Astrocyte (in vitro differentiated cells and primary cell): ENCODE measurements around the gene VSTM2B. TPM values are rescaled to one million over a fixed set of nuclear protein-coding genes. Genes with fewer than 3 reads are reported as not detected.

Source experiments
- DNase-seq: peaks from one replicate; pipeline ENCODE4 v3.0.0-alpha.2; 2010; ENCODE audit warnings: low read depth
- FAIRE-seq: peaks from 2 replicates; lab custom pipeline; 2011; peaks lifted over from hg19 to GRCh38; lab: Jason Lieb, UNC
- H2AFZ ChIP-seq: 2 replicates; pipeline ENCODE4 v1.6.0; 2012; ENCODE audit warnings: low read depth, low read length, inconsistent platforms
- H3K27ac ChIP-seq: 2 replicates; pipeline ENCODE4 v1.5.1; 2011; ENCODE audit warnings: low read depth, low read length, inconsistent platforms
- H3K27me3 ChIP-seq: 2 replicates; pipeline ENCODE4 v1.6.0; 2011; ENCODE audit warnings: low read length, inconsistent platforms; ENCODE audit not compliant: insufficient read depth
- H3K36me3 ChIP-seq: 2 replicates; pipeline ENCODE4 v1.5.1; 2011; ENCODE audit warnings: low read length, inconsistent platforms; ENCODE audit not compliant: insufficient read depth
- H3K4me1 ChIP-seq: 2 replicates; pipeline ENCODE4 v1.5.1; 2011; ENCODE audit warnings: low read length, inconsistent platforms; ENCODE audit not compliant: insufficient read depth
- H3K4me2 ChIP-seq: 2 replicates; pipeline ENCODE4 v1.6.0; 2012; ENCODE audit warnings: low read length, inconsistent platforms
- H3K4me3 ChIP-seq: 2 replicates; pipeline ENCODE4 v1.5.1; 2011; ENCODE audit warnings: low read depth, mild to moderate bottlenecking, low read length, inconsistent platforms; ENCODE audit not compliant: insufficient read depth
- H3K79me2 ChIP-seq: 2 replicates; pipeline ENCODE4 v1.6.0; 2012; ENCODE audit warnings: mild to moderate bottlenecking, low read length, inconsistent platforms; ENCODE audit not compliant: insufficient read depth
- H3K9ac ChIP-seq: 2 replicates; pipeline ENCODE4 v1.6.0; 2012; ENCODE audit warnings: mild to moderate bottlenecking, low read length, inconsistent platforms
- H3K9me3 ChIP-seq: 2 replicates; pipeline ENCODE4 v1.5.1; 2012; ENCODE audit warnings: low read depth, mild to moderate bottlenecking, low read length, inconsistent platforms; ENCODE audit not compliant: insufficient read depth
- H4K20me1 ChIP-seq: 2 replicates; pipeline ENCODE4 v1.6.0; 2012; ENCODE audit warnings: low read length, inconsistent platforms; ENCODE audit not compliant: insufficient read depth
- H3K27ac Mint-ChIP-seq: one replicate; pipeline ENCODE4 v1.8.0; 2021; ENCODE audit warnings: mild to moderate bottlenecking, mixed read lengths; ENCODE audit not compliant: unreplicated experiment
- H3K27me3 Mint-ChIP-seq: one replicate; pipeline ENCODE4 v1.8.0; 2021; ENCODE audit warnings: low read depth, mixed read lengths; ENCODE audit not compliant: unreplicated experiment
- H3K36me3 Mint-ChIP-seq: one replicate; pipeline ENCODE4 v1.8.0; 2021; ENCODE audit warnings: low read depth, mixed read lengths; ENCODE audit not compliant: unreplicated experiment
- H3K4me1 Mint-ChIP-seq: one replicate; pipeline ENCODE4 v1.8.0; 2021; ENCODE audit warnings: low read depth, mixed read lengths; ENCODE audit not compliant: unreplicated experiment
- H3K4me3 Mint-ChIP-seq: one replicate; pipeline ENCODE4 v1.8.0; 2021; ENCODE audit warnings: mild to moderate bottlenecking, moderate library complexity, mixed read lengths; ENCODE audit not compliant: unreplicated experiment
- H3K9me3 Mint-ChIP-seq: one replicate; pipeline ENCODE4 v1.8.0; 2021; ENCODE audit warnings: mild to moderate bottlenecking, mixed read lengths; ENCODE audit not compliant: unreplicated experiment
- CTCF ChIP-seq: IDR thresholded peaks from 2 replicates; pipeline ENCODE4 v1.5.1; 2011; ENCODE audit warnings: low read depth, mild to moderate bottlenecking, inconsistent platforms, low read length, moderate library complexity; ENCODE audit not compliant: insufficient read depth
- EZH2 ChIP-seq: IDR thresholded peaks from 2 replicates; pipeline ENCODE4 v1.6.1; 2012; ENCODE audit warnings: mild to moderate bottlenecking, low read length, inconsistent platforms; ENCODE audit not compliant: insufficient read depth
- total RNA-seq: library from RNA; stranded (reverse); gene quantifications from 2 replicates; pipeline ENCODE4 v1.2.1, GENCODE V29; 2021

The VSTM2B gene
- total RNA-seq, 1 donor from 2014 or later, result not detected

GRCh38 chr19:29567366-29567915 lies 41.6 kb downstream of the VSTM2B start:
- H3K27me3 Mint-ChIP-seq, result peaks cover 58% of the 10 kb centered on the region
- Histone ChIP-seq H3K4me1 (no peaks in the 10 kb centered on the region), H3K36me3 (no peaks in the 10 kb centered on the region), H3K27me3 (no peaks in the 10 kb centered on the region), H3K4me2 (no peak overlapping the region), H3K27ac (no peak overlapping the region), H3K4me3 (no peak overlapping the region), H3K79me2 (no peaks in the 10 kb centered on the region), H3K9ac (no peak overlapping the region), H4K20me1 (no peaks in the 10 kb centered on the region), H3K9me3 (no peaks in the 10 kb centered on the region), H2AFZ (no peak overlapping the region)
- no peaks in the 10 kb centered on the region for H3K4me1 Mint-ChIP-seq
- FAIRE-seq (no peak), DNase-seq (no peak)
- TF ChIP-seq EZH2, result no peak
- TF ChIP-seq CTCF, result no peak
- no peaks in the 10 kb centered on the region for H3K36me3 Mint-ChIP-seq
- peaks cover 1% of the 10 kb centered on the region for H3K9me3 Mint-ChIP-seq
- no peak overlapping the region for H3K4me3 Mint-ChIP-seq
- H3K27ac Mint-ChIP-seq, result no peak overlapping the region

GRCh38 chr19:29568036-29569025 lies 42.5 kb downstream of the VSTM2B start:
- H3K27ac ChIP-seq, result no peak overlapping the region
- no peaks in the 10 kb centered on the region for H3K4me1 Mint-ChIP-seq
- no peak overlapping the region for H3K4me2 ChIP-seq
- H3K27ac Mint-ChIP-seq, result no peak overlapping the region
- H3K4me1 ChIP-seq, result no peaks in the 10 kb centered on the region
- H3K27me3 ChIP-seq, result no peaks in the 10 kb centered on the region
- TF ChIP-seq EZH2 (no peak), CTCF (no peak)
- no peak overlapping the region for H3K4me3 Mint-ChIP-seq
- no peaks in the 10 kb centered on the region for H4K20me1 ChIP-seq
- no peaks in the 10 kb centered on the region for H3K36me3 ChIP-seq
- H3K4me3 ChIP-seq, result no peak overlapping the region
- no peak overlapping the region for H3K9ac ChIP-seq
- peaks cover 1% of the 10 kb centered on the region for H3K9me3 Mint-ChIP-seq
- no peak overlapping the region for H2AFZ ChIP-seq
- peaks cover 55% of the 10 kb centered on the region for H3K27me3 Mint-ChIP-seq
- no peak for FAIRE-seq
- H3K36me3 Mint-ChIP-seq, result no peaks in the 10 kb centered on the region
- DNase-seq, result no peak
- H3K79me2 ChIP-seq, result no peaks in the 10 kb centered on the region
- no peaks in the 10 kb centered on the region for H3K9me3 ChIP-seq
